HG03097 (cell line): ENCODE results near the gene TMEM37.

Source experiments
- ATAC-seq: cut with Tn5 transposase; IDR thresholded peaks from one replicate; pipeline ENCODE4 v1.9.1; 2021; ENCODE audit not compliant: unreplicated experiment, low FRiP score

Gene TMEM37

GRCh38 chr2:119416299-119416923 is 15.2 kb upstream of the TMEM37 start:
- no peak for ATAC-seq

DNA sequence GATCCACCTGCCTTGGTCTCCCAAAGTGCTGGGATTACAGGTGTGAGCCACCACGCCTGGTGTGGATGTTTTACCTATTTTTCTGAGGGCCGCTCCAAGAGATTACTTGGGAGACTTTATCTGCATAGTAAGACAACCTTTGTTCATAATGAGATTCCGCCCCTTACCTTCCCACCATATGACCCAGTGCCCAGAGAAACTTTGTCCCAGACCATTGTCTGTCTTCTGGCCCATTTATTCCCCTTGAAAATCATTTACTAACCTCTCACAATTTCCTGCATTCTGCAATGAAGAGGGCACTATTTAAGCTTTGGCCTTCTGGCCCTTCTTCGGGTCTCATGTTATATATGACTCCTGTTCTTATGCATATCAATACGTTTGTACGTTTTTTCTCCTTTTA is 13.7 kb upstream of the TMEM37 start:
- no peak for ATAC-seq

GRCh38 chr2:119419065-119419464 is 12.6 kb upstream of the TMEM37 start:
- no peak for ATAC-seq

DNA sequence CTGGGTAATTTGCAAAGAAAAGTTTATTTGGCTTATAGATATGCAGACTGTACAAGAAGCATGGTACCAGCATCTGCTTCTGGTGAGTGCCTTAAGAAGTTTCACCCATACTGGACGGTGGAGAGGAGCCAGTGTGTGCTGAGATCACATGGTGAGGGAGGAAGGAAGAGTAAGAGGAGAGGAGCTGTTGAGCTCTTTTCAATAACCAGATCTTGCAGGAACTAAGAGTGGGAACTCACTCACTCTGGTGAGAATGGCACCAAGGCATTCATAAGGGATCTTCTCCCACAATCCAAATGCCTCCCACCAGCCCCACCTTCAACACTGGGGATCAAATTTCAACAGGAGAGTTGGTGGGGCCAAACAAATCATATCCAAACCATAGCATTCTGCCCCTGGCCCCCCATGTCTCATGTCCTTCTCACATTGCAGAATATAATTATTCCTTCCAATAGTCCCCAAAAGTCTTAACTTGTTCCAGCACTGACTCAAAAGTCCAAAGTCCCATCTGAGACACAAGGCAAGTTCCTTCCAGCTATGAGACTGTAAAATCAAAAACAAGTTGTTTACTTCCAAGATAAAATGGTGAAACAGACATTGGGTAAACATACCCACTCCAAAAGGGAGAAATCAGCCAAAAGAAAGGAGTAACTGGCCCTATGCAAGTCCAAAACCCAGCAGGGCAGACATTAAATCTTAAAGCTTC is 11.7 kb upstream of the TMEM37 start:
- no peak for ATAC-seq

GRCh38 chr2:119421304-119421703 is 10.3 kb upstream of the TMEM37 start:
- no peak for ATAC-seq

- ATAC-seq: no peak
Measured at GRCh38 chr2:119421741-119422140, 9.9 kb upstream of the TMEM37 start.

- ATAC-seq: no peak
Measured at GRCh38 chr2:119422360-119423107, 9.1 kb upstream of the TMEM37 start.

GRCh38 chr2:119423108-119423444 is 8.6 kb upstream of the TMEM37 start:
- ATAC-seq: no peak

GRCh38 chr2:119423811-119424210 is 7.8 kb upstream of the TMEM37 start:
- no peak for ATAC-seq

- ATAC-seq: no peak
Measured at GRCh38 chr2:119424284-119425118, 7.2 kb upstream of the TMEM37 start.

GRCh38 chr2:119425119-119425405 is 6.6 kb upstream of the TMEM37 start:
- ATAC-seq: no peak

DNA sequence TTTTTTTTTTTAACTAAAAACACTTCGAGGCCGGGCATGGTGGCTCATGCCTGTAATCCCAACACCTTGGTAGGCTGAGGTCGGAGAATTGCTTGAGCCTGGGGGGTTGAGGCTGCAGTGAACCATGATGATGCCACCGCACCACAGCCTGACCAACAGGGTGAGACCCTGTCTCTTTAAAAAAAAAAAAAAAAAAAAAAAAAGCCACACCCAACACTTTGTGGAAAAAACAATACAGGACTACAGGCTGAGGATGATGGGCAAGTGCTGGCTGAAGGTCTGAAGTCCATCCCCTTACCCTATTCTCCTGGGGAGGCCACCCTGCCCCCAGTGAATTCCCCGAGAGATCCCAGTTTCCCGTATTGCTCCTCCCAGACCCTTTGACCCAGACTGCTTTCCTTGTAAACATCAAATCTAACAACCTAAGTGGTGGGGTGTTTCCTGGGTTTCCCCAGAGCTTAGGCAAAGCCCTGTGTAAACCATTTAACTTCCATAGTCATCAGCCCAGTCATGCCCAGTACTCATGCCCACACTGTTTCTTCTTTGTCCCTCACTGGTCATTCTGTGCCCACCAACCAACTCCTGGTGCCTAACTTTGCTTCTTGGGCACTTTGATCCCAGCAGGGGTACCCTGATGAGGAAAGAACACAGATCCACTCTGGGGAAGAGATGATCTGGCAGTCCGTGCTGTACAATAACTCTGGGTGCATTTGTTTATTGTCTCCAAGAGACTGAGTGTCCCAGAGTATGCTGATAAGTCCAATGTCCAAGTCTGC is 5.8 kb upstream of the TMEM37 start:
- no peak for ATAC-seq

DNA sequence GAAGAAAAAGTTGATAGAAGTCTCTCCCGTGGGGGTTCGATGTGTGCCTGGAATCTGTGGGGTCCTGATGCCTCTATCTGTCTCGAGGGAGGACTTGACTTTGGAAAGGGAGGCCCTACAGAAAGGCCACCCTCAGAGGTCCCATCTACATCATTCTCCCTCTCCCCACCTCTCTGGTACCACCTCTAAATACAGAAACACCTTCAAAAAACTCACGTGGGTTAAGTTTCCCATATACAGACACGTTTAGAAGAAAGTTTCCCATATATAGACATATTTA is 5.3 kb upstream of the TMEM37 start:
- ATAC-seq: no peak

DNA sequence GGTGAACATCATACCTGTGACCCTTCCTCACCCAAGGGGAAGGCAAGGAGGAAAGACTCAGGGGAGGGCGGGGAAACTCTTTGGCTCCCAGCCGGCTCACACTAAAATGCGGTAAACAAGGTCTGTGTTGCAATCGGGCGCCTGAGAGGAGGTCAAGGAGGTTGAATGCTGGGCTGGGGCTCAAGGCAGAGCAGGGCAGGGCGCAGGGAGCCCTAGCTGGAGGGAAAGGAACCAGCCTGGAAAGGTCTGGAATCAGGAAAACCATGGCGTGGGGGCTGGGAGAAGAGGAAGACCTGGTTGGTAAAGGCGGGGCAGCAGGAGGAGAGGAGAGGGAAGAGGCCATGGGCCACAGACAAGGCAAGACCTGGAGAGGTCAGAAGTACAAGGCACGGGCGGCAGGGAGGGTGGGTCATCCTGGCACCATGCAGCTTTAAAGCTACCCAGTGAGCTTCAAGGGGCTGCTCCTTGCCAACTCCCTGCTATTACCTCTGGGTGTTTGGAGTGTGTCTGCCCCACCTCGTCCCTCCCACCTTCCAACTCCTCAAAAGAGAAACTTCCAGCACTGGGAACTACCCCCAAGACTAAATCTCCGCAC is 4.8 kb upstream of the TMEM37 start:
- ATAC-seq: no peak

- no peak for ATAC-seq
Measured at GRCh38 chr2:119427756-119428155, 3.9 kb upstream of the TMEM37 start.

DNA sequence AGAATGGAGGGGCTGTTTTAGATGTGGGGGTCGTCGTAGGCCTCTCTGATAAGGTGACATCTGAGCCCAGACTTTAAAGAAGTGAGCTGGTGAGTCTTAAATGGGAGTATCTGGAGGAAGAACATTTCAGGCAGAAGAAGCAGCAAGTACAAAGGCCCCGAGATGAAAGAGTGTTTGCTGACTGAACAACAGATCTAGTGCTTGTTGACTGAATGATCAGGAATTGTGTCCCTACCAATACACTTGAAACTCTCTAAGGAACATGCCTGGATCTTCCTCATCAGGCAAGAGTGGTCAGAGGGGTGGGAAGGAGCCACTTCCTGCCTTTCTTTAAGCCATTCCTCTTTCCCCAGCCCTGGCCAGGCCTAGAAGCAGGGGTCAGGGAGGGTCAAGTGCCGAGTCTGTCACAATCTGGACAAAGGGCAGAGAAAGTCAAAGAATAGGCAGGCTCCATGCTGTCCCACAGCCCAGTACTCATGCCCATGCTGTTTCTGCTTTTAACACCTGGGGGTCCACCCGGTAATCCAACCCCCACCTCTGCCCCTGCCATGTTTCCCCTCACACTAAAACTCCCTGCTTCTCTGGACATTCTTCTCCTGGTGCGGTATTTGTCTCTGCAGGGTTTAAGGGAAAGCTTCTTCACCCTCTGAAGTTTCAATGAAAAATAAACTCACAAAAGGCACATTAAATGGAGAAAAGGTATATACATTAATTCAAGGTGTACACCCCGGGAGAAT is 3.0 kb upstream of the TMEM37 start:
- no peak for ATAC-seq

DNA sequence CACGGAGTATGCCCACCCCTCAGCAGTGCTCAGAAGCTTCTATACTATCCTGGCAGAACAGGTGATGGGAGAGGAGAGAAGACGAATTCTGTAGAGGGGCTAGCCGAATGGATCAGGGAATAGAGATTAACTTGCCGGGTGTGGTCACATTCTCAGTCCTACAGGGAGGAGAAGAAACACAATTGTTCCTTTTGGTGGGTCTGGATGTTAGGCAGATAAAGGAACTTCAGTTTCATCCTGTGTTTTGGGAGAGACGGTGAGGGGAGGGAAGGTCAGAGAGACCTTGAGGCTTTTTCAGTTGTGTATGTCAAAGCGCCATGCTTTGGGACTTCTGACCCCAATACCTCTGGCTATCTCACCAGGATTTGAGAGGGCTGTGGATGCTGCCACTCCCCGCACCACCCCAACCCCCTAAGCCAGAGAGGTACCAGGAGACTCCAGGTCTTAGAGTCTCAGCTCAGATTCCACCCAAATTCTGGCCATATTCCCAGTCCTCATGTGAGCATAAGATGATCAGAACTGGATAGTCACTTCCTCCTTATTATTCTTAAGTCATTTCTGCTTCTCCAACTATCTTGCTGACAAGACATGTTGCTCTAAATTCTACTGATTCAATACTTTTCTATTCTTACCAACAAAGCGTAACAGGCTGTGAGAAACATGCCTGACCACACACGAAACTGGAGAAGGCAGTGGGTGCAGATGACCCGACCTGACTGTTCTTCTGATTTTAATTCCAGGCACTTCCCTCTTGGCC is 2.3 kb upstream of the TMEM37 start:
- no peak for ATAC-seq

DNA sequence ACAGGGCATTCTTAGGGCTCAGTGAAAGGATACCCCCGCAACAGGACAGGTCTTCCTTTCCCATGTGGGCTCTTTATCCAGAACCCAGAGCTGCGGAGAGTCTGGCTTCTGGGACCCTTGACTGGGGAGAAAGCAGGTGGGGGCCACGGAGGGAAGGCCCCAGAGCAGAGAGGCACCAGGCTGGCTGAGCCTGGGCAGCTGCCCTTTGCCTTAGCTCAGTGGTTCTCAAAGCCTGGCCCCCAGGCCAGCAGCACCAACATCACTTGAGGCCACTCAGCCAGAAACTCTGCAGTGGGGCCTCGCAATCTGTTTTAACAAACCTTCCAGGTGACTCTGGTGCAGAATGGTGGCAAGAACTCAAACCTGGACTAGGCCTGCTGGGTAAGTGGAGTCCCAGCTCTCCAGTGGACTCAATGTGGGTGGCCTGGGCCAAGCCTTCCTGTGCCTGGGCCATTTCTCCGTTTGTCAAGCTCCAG is 1.6 kb upstream of the TMEM37 start:
- ATAC-seq: no peak
